SK-MEL-5 (cell line): Measurements from ENCODE around the gene EYA2. TPM values are rescaled to one million over a fixed set of nuclear protein-coding genes. Genes with fewer than 3 reads are reported as not detected.

Experiments
- DNase-seq: peaks from one replicate; pipeline ENCODE4 v3.0.0-alpha.2; 2016; ENCODE audit warnings: low read depth, low spot score
- in situ Hi-C: cut with HindIII; loops from 2 replicates; pipeline ENCODE4 v1.10.0; 2016; ENCODE audit warnings: low sequenced_read_pairs, high pct_unique_total_duplicates, low pct_unique_long_range_greater_than_20kb
- total RNA-seq: library from RNA; depleted of rRNA; stranded (reverse); fragments of >200 nt; shearing (Covaris generic); gene quantifications from 2 replicates; pipeline ENCODE4 v1.2.3, GENCODE V29; 2014

Gene EYA2
- total RNA-seq, 1 experiment from 2014 or later: not detected

GRCh38 chr20:47055699-47056369 is 161.2 kb downstream of the EYA2 start:
- peak; percentile 8 for DNase-seq
- in situ Hi-C loops: no loop called here

- DNase-seq: no peak
- in situ Hi-C loops: no loop called here
Observed at GRCh38 chr20:47057661-47058060, 163.0 kb downstream of the EYA2 start.

- DNase-seq: no peak
- in situ Hi-C loops: no loop called here
Observed at GRCh38 chr20:47058236-47058635, 163.6 kb downstream of the EYA2 start.

GRCh38 chr20:47059536-47059935 is 164.9 kb downstream of the EYA2 start:
- in situ Hi-C loops: no loop called here
- no peak for DNase-seq

GRCh38 chr20:47061549-47061948 is 166.9 kb downstream of the EYA2 start:
- DNase-seq: no peak
- in situ Hi-C loops: no loop called here

GRCh38 chr20:47062226-47062890 is 167.7 kb downstream of the EYA2 start:
- in situ Hi-C loops: no loop called here
- DNase-seq: no peak

- in situ Hi-C loops: no loop called here
- DNase-seq: no peak
Observed at GRCh38 chr20:47063407-47063806, 168.8 kb downstream of the EYA2 start.

- in situ Hi-C loops: no loop called here
- DNase-seq: no peak
Observed at GRCh38 chr20:47063808-47064207, 169.2 kb downstream of the EYA2 start.

- peak; percentile 12 for DNase-seq
- in situ Hi-C loops: no loop called here
Observed at GRCh38 chr20:47066484-47067270, 172.0 kb downstream of the EYA2 start.

GRCh38 chr20:47067776-47068175 is 173.1 kb downstream of the EYA2 start:
- in situ Hi-C loops: no loop called here
- DNase-seq: no peak

GRCh38 chr20:47070176-47070575 is 175.5 kb downstream of the EYA2 start:
- no peak for DNase-seq
- in situ Hi-C loops: no loop called here

GRCh38 chr20:47071646-47072185 is 177.1 kb downstream of the EYA2 start:
- no peak for DNase-seq
- in situ Hi-C loops: no loop called here

- DNase-seq: no peak
- in situ Hi-C loops: no loop called here
Observed at GRCh38 chr20:47073766-47074475, 179.3 kb downstream of the EYA2 start.

GRCh38 chr20:47075263-47075662 is 180.6 kb downstream of the EYA2 start:
- no peak for DNase-seq
- in situ Hi-C loops: no loop called here

GRCh38 chr20:47079047-47079446 is 184.4 kb downstream of the EYA2 start:
- in situ Hi-C loops: no loop called here
- DNase-seq: no peak

- in situ Hi-C loops: no loop called here
- DNase-seq: no peak
Observed at GRCh38 chr20:47080365-47080764, 185.7 kb downstream of the EYA2 start.

GRCh38 chr20:47086316-47086715 is 191.7 kb downstream of the EYA2 start:
- in situ Hi-C loops: no loop called here
- no peak for DNase-seq

GRCh38 chr20:47088335-47088734 is 193.7 kb downstream of the EYA2 start:
- in situ Hi-C loops: no loop called here
- no peak for DNase-seq
